ENCODE data around the gene C10orf95. TPM values are rescaled to one million over a fixed set of nuclear protein-coding genes. Genes with fewer than 3 reads are reported as not detected.

C10orf95 gene
- total and polyA plus RNA-seq, 2 of the 13 experiments (the other 11 are each of a cell fraction or from before 2014, with no cell fraction given) = 0.05 to 0.07 TPM

DNA sequence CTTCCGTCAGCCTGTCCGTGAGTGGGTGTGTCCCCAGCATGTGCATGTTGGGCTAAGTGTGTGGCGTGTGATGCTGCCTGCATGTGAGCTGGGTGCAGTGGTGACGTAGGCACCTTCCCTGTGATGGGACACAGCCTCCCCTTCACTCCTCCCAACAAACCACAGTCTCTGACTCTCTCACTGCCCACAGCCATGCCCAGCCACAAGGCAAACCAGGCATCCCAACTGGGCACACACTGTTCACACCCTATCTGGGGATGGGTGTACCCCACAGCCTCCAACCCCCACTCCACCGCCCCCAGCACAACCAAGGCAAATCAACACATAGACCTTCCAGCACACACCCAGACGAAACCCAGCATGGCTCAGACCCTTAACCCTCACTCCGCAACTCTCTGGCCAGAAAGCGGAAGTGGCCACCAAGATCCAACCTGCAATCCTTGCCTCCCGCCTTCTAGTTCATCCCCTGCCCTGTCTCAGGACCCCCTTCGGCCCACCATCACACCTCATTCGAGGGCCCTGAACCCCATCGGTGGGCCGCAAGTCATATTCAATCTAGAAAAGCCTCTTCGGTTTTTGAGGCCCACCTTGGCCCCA lies 43.1 kb downstream of the C10orf95 start:
- CTCF ChIA-PET (ENCODE audit: low intra/inter-chr PET ratio, low total read pairs) = no interaction called here
- Histone ChIP-seq H2AFZ (ENCODE audit: low read length) (no peak overlapping the region), H3K79me2 (ENCODE audit: insufficient read depth, low read length) (no peaks in the 10 kb centered on the region), H4K20me1 (ENCODE audit: insufficient read depth, low read length) (peaks cover 4% of the 10 kb centered on the region; the same call in 1 of the 2 replicates), H3K27me3 (ENCODE audit: control insufficient read depth in 1 of 2, insufficient read depth in 2 of 2, low read length in 2 of 2) (peaks cover 23 to 64% of the 10 kb centered on the region in 2 experiments), H3K9me3 (ENCODE audit: low read length) (no peaks in the 10 kb centered on the region), H3K4me1 (ENCODE audit: insufficient read depth, low read length) (peaks cover 25% of the 10 kb centered on the region), H3K4me3 (replicated peaks in 1 of 3; ENCODE audit: insufficient read depth in 1 of 3, low read depth in 2 of 3, low read length in 3 of 3) (peak overlapping the region in 2 of 3 experiments; percentile 58 to 64; a peak in 3 of 6 replicates), H3K36me3 (replicated peaks in 1 of 2; ENCODE audit: control insufficient read depth in 1 of 2, insufficient read depth in 2 of 2, low read length in 2 of 2) (no peaks in the 10 kb centered on the region), H3K27ac (ENCODE audit: extremely low read length, insufficient read depth, low read length) (no peak overlapping the region), H3K4me2 (ENCODE audit: low read depth, low read length) (peak overlapping the region; percentile 61), H3K9ac (ENCODE audit: insufficient read depth, low read depth, low read length) (no peak overlapping the region)
- no peak for ATAC-seq
- in situ Hi-C loops (cut with HindIII; ENCODE audit: extremely low pct_ligation_motif_present, low pct_unique_long_range_greater_than_20kb) = loop anchor here (10.0 kb wide), 1 partner anchor 67 kb away; no protein-coding TSS in a partner anchor
- TF ChIP-seq CREB1 (IDR thresholded peaks at IDR 0.05) (peak; percentile 65; the same call in 1 of the 2 replicates), CREB1 (CRISPR knock-in tag; IDR thresholded peaks at IDR 0.05) (no peak), TARDBP (CRISPR knock-in tag; IDR thresholded peaks at IDR 0.05) (no peak), ZNF839 (CRISPR knock-in tag; IDR thresholded peaks at IDR 0.05; ENCODE audit: borderline replicate concordance) (no peak), ZNF891 (CRISPR knock-in tag; IDR thresholded peaks at IDR 0.05) (0 out of 2 replicates have a peak, but pooled peaks have one; percentile 26)
- TF ChIP-seq, protein P1, sequence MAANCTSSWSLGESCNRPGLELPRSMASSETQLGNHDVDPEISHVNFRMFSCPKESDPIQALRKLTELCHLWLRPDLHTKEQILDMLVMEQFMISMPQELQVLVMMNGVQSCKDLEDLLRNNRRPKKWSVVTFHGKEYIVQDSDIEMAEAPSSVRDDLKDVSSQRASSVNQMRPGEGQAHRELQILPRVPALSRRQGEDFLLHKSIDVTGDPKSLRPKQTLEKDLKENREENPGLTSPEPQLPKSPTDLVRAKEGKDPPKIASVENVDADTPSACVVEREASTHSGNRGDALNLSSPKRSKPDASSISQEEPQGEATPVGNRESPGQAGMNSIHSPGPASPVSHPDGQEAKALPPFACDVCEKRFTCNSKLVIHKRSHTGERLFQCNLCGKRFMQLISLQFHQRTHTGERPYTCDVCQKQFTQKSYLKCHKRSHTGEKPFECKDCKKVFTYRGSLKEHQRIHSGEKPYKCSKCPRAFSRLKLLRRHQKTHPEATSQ (CRISPR knock-in tag; IDR thresholded peaks at IDR 0.05; ENCODE audit: borderline replicate concordance) = no peak
- DNase-seq (ENCODE audit: low spot score) = no peak
- no TSS peak for BruUV-seq (replicated peaks)
- POLR2A ChIA-PET = no interaction called here
- WGBS (ENCODE audit: low lambda C conversion rate) = 65% methylated on average over 10 of the region's 14 CpGs
- intact Hi-C loops (cut with micrococcal nuclease; ENCODE audit: unreplicated experiment) = no loop called here
- FAIRE-seq = no peak
